HG03097 (cell line): ENCODE measurements around the gene MAMDC4.
A peak's percentile ranks its signal among the peaks of the same experiment; 100 is the strongest.

Experiments
- ATAC-seq: cut with Tn5 transposase; IDR thresholded peaks from one replicate; pipeline ENCODE4 v1.9.1; 2021; ENCODE audit not compliant: unreplicated experiment, low FRiP score

MAMDC4 gene

DNA sequence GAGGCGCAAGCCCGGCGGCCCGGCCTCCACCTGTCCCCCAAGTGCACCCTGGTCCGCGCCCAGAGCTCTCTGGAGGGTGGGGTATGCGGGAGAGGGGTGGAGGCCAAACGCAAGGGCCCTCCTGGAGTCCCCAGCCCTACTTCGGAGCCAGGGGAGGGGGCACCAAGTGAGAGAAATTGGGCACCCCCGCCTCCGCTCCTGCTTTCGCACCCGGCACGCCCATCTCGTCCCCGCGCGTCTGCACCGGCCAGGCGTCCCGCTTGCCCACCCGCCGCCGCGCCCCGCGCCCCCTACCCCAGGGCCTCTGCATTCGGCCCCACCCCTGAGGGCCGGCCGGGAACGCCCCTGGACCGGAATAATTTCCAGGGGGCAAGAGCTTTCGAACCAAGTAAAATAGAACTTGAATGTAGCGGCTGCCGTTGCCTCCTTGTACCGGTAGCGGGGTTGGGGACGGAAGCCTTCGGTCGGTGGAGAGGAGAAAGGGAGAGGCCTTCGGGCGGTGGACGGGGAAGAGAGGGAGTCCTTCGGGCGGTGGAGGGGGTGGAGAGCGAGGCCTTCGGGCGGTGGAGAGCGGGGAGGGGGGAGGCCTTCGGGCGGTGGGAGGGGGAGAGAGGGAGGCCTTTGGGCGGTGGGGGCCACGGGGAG, 3.6 kb upstream of the MAMDC4 start:
- ATAC-seq = no peak

DNA sequence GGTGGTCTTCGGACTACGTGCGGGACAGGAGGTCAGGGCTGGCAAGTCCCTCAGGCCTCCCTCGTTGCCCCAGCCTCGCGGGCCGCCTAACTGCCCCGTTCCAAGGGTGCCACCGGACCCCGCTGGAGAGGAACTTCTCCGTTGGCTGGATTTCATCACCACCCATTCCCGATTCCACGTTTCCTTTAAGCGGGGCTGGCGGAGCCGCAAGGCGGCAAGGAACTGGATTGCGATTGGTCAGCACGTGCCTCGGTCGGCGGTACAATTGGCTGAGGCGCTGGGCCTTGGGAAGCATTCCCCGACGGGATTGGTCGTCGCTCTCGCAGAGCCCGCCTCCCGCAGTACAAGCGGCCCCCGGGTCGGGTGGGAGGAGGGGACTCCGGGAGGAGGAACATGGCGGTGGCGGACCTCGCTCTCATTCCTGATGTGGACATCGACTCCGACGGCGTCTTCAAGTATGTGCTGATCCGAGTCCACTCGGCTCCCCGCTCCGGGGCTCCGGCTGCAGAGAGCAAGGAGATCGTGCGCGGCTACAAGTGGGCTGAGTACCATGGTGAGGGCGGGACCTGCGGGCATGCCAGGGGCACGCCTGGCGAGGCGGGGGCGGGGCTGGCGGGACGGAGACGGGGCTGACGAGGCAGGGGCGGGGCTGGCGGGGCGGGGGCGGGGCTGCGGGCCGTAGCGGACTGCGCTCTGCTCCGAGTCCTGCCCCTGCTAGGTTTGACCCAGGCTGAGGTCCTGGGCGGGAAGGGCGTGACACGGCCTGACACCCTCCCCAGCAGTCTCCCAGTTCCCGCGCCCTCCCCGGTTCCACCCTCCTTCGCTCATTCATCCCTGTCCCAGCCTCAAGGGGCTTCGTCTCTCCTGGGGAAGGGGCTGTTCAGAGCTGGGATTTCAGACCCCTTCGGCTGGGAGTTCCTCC, 2.8 kb upstream of the MAMDC4 start, which contains the start of gene PHPT1:
TSS of gene PHPT1 (plus strand) at position 372 of the 922 bp plus-strand sequence. CDS start at position 394, 22 bp downstream.
- peak; percentile 78 for ATAC-seq

DNA sequence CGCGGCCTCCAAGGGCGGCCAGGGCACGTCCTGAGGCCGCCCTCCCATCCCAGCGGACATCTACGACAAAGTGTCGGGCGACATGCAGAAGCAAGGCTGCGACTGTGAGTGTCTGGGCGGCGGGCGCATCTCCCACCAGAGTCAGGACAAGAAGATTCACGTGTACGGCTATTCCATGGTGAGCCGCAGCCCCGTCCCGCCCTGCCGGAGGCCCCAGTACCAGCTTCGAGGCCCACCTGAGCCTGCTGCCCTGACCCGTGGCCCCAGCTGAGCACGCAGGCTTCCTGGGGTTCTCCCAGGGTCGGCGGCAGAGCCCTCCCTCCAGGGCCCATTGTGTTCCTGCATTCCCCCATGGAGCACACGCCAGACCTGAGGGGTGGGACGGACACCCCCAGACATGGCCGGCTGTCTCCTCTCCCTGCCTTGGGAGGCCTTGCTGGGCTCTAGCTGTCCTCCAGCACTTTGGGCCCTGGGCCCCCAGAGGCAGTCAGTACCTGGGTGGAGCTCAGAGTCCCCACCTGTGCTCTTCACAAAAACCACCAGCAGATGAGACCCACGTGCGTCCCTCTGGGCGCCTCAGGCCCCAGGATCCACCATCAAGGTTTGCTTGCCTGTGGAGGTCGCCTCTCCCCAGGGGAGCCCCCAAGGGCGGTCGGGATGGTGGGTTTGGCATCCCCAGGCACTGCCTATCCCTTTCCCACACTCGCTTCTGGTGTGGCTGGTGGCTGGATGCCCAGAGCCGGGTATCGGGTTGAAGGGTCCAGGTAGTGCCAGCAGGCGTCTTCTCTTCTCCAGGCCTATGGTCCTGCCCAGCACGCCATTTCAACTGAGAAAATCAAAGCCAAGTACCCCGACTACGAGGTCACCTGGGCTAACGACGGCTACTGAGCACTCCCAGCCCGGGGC, 1.9 kb upstream of the MAMDC4 start:
- ATAC-seq = no peak

DNA sequence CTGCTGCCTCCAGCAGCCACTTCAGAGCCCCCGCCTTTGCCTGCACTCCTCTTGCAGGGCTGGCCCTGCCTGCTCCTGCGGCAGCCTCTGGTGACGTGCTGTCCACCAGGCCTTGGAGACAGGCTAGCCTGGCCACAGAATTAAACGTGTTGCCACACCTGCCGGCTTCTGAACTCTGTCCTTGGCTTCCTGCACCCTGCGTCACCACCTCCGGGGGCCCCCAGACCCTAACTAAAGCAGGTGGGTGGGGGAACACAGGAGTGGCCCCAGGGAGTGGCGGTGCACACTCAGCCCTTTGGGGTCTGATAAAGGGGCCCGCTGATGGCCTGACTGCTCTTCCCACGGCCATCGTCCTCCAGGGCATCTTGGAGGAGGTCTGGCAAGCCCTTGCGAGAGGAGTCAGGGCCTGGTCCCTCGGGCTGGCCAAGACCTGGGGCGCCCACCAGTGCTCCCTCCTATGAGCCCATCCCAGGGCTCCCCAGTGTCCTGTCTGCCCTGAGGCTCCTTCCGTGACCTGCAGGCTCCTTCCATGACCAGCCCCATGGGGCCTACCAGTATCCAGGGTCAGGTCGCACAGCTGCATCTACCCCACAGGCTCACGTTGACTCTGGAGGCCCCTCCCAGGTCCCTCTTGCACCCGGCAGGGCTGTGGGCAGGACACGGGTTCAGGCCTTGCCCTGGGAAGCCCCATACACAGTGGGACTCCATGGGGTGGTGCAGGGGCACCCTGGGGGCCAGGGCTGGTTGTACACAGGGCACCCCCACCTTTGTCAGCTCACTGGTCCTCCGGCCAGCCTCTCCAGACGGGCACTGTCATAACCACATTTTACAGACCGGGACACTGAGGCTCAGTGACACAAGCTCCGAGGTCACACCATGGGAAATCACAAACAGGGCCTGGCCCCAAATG, 1.0 kb upstream of the MAMDC4 start:
- no peak for ATAC-seq

DNA sequence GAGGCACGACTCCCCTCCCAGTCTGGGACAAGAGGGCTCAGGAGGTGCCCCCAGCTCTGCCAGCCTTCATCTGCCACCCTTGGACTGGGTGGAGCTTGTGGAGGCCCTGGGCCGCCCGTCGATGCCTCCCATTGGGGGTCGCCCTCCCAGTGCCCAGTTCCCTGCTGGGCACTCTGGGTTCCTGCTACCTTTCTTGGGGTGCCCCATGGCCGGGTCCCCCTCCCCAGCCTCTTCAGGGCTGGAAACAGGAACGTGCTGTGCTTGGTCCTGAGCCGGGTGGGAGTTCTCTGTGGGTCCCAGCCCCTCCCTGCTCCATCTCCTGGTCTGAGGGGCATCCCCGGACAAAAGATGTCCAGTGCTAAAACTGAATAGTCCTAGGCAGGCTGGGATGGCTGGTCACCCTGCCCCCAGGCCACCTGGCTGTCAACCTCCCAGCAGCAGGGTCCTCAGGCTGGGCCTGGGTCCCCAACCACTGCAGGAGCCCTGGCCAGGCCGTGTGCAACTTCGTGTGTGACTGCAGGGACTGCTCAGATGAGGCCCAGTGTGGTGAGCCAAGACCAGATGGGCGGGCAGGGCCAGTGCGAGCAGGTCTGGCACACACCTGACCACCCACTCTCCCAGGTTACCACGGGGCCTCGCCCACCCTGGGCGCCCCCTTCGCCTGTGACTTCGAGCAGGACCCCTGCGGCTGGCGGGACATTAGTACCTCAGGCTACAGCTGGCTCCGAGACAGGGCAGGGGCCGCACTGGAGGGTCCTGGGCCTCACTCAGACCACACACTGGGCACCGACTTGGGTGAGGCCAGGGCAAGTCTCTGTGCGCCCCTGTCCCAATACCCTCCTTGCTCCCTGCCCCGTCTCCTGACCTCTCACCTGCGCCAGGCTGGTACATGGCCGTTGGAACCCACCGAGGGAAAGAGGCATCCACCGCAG, 784 bp downstream of the MAMDC4 start:
- ATAC-seq = no peak

DNA sequence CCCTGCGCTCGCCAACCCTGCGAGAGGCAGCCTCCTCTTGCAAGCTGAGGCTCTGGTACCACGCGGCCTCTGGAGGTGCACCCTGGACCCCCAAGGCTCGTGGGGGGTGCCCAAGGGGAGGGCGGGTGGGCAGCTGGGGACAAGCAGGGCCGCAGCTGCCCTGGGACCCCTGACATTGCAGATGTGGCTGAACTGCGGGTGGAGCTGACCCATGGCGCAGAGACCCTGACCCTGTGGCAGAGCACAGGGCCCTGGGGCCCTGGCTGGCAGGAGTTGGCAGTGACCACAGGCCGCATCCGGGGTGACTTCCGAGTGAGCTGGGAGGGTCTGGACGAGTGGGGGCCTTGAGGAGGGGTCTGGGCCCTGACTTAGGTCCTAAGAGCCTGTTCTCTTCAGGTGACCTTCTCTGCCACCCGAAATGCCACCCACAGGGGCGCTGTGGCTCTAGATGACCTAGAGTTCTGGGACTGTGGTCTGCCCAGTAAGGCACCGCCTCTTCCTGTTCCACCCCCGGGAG, 1.5 kb downstream of the MAMDC4 start:
- no peak for ATAC-seq

DNA sequence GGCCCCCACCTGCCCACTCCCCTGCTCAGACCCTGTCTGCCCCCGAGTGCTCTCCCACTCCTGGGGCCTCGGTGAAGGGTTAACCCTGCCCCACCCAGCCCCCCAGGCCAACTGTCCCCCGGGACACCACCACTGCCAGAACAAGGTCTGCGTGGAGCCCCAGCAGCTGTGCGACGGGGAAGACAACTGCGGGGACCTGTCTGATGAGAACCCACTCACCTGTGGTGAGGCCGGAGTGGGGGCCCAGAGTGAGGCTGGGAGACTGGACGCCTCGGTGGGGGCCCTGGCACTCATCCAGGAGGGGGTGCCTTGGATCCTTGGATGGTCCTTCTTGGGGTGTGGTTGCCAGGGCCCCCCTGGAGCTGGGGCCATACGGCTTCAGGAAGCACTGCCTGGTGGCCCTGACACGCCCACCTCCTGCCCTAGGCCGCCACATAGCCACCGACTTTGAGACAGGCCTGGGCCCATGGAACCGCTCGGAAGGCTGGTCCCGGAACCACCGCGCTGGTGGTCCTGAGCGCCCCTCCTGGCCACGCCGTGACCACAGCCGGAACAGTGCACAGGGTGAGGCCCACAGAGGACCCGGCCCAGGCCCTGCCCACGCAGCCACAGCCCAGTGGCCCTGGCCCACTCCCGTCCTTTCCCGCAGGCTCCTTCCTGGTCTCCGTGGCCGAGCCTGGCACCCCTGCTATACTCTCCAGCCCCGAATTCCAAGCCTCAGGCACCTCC, 2.1 kb downstream of the MAMDC4 start:
- ATAC-seq = no peak

DNA sequence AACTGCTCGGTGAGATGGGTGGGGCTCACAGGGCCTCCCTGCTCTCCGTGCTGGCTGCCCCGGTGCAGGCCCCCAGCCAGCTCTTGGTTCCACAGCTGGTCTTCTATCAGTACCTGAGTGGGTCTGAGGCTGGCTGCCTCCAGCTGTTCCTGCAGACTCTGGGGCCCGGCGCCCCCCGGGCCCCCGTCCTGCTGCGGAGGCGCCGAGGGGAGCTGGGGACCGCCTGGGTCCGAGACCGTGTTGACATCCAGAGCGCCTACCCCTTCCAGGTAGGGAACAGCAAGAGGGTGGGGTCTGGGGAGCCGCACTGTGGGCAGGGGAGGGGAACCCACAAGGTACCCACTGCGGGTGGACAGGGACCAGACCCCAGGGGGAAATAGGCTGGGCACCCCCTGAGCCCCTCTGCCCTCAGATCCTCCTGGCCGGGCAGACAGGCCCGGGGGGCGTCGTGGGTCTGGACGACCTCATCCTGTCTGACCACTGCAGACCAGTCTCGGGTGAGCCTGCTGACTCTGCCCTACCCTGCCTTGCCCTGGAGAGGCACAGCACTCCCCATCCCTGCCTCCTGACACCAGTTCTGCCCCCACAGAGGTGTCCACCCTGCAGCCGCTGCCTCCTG, 2.8 kb downstream of the MAMDC4 start:
- ATAC-seq = no peak

DNA sequence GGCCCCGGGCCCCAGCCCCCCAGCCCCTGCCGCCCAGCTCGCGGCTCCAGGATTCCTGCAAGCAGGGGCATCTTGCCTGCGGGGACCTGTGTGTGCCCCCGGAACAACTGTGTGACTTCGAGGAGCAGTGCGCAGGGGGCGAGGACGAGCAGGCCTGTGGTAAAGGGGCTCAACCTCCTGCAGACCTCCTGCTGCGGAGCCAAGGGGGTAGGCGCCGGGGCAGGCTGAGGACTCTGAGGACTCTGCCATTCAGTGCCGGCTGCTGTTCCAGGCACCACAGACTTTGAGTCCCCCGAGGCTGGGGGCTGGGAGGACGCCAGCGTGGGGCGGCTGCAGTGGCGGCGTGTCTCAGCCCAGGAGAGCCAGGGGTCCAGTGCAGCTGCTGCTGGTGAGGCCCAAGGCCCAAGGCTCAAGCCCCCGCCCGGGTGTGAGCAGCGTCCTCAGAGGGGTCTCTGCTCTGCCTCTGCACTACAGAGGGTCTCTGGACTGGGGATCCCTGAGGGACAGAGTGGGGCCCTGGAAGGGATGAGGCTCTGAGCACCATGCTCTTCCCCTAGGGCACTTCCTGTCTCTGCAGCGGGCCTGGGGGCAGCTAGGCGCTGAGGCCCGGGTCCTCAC, 3.4 kb downstream of the MAMDC4 start:
- no peak for ATAC-seq

DNA sequence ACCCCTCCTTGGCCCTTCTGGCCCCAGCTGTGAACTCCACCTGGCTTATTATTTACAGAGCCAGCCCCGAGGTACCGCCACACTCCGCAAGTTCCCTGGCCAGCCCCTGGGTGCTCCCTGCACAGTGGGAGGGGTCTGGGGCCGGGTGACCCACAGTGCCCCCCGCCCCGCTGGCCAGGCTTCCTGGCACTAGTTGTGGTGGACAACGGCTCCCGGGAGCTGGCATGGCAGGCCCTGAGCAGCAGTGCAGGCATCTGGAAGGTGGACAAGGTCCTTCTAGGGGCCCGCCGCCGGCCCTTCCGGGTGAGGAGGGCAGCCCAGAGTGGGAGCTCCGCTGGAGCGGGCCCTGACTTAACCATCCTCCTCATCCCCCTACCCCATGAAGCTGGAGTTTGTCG, 3.9 kb downstream of the MAMDC4 start:
- ATAC-seq = no peak

DNA sequence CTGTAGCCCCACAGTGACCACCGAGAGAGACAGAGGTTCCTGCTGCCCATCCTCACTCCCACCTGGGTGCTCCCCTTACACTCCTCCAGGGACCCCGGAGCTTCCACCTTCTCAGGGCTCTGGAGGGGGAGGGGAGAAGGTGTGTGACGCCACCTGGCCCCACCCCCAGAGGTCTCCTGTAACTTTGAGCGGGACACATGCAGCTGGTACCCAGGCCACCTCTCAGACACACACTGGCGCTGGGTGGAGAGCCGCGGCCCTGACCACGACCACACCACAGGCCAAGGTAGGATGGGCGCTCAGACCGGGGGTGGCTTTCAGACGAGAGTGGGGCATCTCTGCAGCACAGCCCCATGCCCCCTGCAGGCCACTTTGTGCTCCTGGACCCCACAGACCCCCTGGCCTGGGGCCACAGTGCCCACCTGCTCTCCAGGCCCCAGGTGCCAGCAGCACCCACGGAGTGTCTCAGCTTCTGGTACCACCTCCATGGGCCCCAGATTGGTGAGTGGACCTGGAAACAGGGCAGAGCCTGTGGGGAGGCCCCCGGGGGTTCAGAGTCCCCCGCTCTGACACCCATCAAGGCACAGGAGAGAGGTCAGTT, 4.5 kb downstream of the MAMDC4 start:
- ATAC-seq = no peak

DNA sequence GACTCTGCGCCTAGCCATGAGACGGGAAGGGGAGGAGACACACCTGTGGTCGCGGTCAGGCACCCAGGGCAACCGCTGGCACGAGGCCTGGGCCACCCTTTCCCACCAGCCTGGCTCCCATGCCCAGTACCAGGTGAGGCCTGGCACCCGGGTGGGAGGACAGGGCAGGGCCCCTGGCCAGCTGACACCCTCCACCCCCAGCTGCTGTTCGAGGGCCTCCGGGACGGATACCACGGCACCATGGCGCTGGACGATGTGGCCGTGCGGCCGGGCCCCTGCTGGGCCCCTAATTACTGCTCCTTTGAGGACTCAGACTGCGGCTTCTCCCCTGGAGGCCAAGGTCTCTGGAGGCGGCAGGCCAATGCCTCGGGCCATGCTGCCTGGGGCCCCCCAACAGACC, 5.0 kb downstream of the MAMDC4 start:
- ATAC-seq = no peak

DNA sequence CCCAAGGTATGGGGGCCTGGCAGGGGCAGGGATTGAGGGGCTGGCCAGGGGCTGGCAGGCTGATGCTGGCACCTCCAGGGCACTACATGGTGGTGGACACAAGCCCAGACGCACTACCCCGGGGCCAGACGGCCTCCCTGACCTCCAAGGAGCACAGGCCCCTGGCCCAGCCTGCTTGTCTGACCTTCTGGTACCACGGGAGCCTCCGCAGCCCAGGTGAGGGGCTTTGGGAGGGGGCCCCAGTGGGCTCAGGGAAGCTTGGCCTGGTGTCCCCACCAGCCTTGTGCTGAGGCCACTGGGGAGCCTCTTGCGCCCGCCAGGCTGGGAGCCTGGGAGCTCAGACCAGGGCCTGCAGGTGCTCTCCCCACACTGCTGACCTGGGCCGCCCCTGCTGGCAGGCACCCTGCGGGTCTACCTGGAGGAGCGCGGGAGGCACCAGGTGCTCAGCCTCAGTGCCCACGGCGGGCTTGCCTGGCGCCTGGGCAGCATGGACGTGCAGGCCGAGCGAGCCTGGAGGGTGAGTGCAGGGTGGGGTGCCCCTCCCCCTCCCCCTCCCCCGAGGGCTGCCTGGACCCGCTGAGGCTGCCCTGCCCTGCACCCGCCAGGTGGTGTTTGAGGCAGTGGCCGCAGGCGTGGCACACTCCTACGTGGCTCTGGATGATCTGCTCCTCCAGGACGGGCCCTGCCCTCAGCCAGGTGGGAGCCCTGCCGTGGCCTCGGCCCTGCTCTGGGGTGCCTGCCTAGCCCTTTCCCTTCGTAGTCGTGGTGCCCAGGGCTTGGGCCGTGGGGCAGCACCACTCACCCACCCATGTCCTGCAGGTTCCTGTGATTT, 5.7 kb downstream of the MAMDC4 start:
- no peak for ATAC-seq

DNA sequence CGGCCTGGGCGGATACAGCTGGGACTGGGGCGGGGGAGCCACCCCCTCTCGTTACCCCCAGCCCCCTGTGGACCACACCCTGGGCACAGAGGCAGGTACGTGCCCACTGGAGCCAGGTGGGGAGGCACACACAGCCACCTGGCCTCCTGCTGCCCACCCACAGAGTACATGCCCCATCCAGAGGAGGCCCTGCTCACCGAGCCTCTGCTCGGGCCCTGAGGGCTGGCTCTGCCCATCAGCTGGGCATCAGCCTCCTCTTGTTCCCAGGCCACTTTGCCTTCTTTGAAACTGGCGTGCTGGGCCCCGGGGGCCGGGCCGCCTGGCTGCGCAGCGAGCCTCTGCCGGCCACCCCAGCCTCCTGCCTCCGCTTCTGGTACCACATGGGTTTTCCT, 6.3 kb downstream of the MAMDC4 start:
- no peak for ATAC-seq

DNA sequence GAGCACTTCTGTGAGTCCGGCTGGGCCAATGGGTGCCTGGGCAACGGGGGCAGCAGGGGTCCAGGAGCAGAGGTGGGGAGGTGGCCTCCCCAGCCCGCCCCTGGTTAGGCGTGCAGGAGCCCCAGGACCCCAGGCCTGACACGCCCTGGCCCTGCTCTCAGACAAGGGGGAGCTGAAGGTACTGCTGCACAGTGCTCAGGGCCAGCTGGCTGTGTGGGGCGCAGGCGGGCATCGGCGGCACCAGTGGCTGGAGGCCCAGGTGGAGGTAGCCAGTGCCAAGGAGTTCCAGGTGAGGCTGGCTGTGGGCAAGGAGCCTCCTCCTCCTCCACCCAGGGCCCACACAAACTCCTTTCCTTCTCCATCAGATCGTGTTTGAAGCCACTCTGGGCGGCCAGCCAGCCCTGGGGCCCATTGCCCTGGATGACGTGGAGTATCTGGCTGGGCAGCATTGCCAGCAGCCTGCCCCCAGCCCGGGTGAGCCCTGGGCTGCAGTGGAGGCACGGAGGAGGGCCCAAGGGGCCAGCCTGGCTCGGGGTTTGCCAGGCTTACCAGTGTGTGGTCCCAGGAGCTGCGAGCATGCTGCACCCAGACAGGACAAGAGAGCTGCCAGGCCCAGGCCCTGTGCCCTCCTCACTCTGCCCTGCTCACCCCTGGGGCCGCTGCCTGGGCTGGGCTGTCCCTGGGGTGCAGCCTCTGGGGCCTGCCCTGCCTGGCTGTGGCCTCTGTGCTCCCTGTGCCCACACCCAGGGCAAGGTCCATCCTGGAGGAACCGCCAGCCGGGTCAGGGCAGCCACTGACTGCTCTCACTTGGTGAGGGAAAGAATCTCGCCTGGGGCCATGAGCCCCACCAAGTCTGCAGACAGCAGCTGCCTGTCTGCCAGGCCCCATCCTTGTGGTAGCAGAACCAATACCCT, 7.0 kb downstream of the MAMDC4 start:
- ATAC-seq = no peak
